Tongue (tissue), 2 donors: ENCODE results near the gene TMEM54. TPM values are rescaled to one million over a fixed set of nuclear protein-coding genes. Genes with fewer than 3 reads are reported as not detected.

Source experiments
- DNase-seq: peaks from one replicate; pipeline ENCODE4 v3.0.0-alpha.2; 2015
- total RNA-seq: library from RNA; depleted of rRNA; stranded (reverse); fragments of >200 nt; gene quantifications from one replicate; pipeline ENCODE4 v1.2.3, GENCODE V29; 2014

TMEM54 gene
- total RNA-seq, 1 donor from 2014 or later = 14.9 TPM

DNA sequence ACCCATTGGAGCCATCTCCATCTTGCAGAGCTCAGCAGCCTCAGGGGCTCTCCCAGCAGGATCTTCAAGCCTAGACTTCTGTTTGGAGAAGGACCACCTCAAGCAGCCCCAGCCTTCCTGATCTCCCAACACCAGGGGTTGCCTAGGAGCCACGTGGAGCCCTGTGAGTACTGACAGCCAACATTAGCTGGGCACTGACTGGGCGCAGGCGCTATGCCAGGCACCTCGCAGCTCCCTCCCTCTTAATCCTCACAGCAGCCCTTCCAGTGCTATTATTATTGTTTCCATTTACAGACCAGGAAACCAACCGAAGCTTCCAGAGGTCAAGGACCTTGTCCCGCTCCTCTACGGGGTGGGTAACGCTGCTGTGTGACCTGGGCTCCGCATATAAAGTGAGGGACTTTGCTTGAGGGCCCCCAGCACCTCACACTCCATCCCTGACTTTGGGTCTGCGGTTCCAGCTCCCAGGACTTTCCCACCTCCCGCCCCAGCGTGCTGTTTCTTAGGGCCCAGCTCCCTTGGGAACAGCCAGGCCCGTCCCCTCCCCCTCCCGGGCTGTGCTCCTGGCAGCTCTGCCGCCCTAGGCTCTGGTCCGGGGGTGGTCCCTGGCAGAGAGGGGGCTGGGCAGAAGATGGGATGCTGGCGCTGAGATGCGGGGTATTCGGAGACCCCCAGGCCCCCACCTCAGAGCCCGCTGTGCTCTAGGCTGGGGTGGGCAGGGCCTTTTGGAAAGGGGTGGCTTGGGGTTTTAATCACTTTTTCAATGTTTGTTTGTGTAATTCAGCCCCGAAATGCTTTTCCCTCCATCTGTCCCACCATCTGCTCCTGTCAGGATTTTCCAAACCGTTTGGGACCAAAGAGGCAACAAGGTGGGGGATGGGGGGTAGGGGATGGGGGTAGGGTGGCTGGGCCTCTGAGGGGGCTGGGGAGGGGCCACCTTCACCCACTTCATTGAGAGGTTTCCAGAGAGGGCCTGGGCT lies 19.0 kb downstream of the TMEM54 start:
- peak; percentile 19 for DNase-seq

DNA sequence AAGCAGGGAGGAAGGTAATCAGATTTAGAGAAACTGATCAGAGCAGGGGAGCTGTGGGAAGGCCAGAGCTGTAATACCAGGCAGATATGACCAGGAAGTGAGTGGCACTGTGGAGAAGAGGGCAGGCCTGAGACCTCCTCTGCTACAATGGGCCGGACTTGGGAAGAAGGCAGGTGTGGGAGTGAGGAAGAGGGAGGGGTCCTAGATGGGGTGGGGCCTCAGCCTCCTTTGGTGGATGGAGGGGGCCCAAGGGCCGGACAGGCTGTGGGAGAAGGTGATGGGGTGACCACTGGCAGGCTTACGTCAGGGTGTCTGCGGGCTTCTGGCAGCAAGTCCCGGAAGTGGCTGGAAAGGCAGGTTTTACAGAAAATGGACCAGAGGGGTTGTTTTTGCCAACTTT lies 19.9 kb downstream of the TMEM54 start:
- DNase-seq = no peak

DNA sequence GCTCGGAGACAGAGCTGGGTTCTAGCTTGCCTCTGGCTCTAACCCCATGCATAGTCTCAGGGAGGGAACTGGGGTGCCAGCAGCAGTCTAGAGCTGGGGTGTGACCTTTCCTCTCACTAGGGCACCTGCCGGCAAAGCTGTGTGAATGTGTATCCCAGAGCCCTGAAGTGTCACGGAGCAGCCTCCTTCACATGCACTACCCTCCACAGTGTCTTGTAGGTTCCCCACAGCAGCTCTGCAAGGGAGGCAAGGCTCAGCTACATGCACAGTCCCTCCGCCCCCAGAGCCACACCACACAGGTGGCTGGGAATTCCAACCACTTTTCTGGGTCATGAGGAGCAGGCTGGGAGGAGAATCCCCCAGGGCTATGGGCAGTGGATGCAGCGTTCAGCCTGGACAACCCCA lies 22.6 kb downstream of the TMEM54 start:
- DNase-seq = no peak

DNA sequence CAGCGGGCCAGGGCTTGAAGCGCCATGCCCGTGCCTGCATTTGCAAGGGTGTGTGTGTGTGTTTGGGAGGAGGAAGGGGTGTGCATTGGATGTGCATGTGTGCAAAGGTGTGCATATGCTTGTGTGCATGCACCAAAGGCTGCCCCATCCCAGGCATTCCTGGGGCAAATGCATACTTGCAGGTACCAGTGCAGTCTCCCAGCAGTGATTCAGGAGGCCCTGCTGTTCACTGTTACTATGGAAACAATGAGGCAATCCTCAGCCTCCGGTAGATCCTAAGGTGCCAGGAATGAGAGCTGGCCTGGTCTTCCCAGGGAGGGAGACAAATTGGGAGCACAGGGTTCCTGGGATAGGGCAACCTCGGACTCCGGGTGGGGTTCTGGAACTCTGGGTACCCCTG lies 23.0 kb downstream of the TMEM54 start:
- no peak for DNase-seq

DNA sequence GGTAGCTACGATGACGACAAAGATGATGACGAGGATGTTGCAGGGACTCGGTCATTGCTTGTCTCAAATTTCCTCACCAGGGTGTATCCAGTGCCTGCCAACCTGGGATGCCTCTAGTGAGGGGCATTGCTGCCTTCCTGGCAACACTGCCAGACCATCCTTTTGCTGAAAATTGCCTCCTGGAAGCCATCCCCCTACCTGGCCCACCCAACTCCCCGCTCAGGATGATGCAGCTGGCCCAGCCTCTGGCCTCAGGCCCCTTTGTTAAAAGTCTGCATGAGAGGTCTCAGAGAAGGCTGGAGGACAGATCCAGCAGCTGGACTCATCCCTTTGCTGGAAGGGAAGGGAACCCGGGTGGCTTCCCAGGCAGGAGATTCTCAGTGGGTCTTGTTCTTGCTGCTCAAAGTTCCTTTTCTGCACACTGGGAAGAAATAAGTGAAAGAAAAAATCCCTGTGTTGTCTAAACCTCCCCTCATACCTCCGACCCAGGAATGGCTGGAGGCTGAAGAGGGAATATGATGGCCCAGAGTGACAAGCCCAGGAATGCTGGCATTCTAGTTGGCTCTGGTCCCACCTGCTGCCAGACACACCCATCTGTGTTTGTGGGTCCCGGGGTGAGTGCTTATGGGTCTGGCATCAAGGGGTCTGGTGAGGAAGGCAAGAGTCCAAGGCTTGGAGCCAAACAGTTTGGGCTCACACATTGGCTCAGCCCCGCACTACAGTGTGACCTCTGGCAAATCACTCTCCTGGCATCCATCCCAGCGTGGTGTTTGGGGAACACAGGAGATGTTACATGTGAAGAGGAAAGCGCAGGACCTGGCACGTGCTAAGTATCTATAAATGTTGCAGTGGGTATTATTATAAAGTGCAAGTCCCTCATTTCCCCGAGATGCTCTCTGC lies 23.7 kb downstream of the TMEM54 start:
- peak; percentile 47 for DNase-seq

DNA sequence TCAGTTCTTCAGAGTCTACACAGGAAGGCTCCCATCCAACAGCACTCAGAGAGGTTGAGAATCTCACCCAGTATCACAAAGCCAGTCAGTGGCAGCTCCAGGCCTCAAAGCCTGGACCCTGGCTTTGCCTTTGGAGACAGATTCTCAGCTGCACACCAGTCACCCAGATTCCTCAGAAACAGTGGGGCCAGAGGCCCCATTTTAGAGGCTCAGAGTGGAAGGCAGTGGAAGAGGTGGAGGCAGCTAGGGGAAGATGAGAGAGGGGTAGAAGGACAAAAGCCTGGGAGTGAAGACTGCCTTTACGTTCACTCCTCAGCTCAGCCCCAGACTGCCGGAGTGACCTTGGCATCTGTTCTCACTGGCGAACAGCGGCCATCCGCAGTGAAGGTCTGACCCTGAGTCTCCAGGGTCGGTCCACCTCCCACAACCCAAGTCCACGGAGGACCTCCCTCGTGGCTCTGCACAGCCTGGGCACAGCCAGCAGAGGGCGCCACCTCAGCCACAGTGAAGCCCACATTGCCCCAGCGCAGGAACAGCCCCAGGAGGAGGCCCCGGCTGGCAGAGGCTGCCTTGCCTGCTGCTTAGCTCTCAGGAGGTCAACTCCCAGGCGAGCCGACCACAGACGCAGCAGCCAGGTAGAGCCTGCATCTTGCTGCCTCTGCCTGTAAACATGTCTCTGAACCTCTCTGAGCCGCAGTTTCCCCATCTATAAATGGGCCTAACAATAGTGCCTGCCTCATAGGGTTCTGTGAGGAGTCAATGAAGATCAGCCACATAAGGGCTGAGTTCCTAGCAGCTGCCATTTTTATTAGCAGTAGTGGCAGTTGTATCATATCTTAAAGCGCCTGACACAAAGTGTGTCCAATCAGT lies 24.6 kb downstream of the TMEM54 start:
- DNase-seq = peak; percentile 42

DNA sequence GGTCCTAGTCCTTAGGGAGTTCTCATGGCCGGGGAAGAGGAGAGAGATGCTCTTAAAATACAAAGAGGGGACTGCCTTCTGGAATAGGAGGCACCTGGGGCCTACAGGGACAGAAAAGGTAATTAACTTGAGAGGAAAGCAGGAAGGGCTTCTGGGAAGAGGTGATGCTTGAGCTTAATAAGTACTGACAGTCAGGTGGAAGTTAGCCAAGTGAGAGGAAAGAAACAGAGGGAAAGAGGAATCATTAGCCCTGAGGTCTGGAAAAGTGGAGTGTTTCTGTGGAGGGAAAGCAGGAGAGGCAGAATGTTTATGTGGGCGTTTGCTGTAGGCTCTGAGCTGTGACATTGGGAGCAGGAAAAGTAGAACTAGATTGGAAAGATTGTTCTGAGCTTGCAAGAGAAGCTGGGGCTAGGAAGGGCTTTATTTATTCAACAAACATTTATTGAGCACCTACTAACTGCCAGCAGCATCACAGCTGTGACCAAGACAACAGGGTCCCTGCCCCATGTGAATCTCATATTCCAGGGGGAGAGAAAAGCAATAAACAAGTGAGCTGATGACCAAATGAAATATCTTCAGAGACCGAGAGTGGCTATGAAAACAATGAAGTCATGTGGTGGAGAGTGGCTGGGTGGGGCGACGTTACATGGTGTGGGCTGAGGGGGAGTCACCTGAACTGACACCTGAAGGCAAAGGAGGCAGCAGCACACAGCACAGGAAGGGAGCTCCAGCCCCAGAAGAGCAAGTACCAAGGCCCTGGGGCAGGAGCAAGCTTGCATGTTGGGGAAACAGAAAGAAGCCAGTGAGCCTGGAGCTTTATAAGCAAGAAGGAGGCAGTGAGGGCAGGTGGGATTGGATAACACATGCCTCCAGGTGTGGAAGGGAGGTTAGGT lies 26.1 kb downstream of the TMEM54 start:
- no peak for DNase-seq

DNA sequence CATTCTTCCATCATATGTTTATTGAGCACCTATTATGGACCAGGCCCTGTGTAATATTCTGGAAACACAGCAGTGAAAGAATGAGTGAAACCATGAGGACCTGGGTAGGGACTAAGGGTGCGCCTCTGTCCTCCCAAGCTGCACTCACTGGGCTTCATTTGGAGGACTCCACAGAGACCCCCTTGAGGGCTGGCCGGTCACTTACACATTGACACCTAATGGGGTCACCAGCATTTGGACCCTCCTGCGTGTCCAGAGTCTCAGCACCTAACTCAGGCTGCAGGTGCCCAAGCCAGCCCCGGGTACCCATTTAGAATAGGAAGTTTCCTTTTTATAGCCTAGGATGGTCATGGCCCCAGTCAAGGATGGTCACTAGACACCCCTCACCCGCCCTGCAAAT lies 27.7 kb downstream of the TMEM54 start:
- DNase-seq = no peak

DNA sequence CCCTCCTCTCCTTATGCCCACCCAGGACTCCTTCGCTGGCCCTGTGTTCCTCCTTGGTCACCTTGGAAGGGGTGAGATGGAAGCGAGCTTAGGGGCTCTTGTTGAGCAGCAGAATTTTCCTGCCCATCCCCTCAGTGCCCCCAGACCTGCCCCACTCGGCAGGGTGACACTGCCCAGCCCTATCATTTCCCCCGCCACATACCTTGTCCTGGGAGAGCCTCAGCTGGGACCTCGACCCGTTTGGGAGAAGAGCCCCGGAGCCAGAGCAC lies 29.1 kb downstream of the TMEM54 start:
- DNase-seq = no peak

DNA sequence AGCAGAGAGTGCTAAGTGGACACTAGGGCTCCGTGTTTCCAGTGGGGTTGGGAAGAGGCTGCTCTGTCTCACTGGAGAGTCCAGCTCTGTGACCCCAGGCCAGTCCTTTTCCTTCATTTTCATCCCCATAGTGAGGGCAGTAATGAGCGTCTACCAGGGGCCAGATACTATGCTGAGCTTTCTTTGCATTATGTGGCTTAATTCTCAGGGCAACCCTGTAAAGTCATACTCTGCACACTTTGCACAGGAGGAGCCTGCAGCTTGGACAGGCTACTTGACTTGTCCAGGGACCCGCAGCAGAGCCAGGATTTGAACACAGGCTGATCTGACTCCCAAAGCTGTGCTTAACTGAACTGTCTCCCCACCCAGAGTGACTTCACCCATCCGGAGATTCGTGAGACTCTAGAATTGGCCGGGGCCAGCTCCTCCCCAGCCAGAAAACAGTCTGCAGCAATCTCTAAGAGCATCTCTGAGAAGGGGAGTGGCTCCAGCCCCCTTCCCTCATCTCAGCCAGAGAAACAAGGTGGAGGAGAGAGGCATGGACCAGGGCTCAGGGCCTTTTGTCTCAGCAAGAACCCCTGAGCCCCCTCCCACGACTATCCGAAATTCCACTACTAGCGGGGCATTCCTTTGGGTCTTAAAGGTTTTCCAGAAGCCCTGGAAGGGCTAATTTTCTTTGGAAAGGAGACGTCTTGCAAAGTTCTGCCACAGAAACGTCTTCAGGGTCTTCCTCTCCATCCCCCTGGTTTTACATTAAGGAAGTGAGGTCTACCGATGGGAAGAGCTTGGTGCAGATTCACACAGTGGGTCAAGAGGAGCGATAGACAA lies 29.6 kb downstream of the TMEM54 start:
- peak; percentile 78 for DNase-seq

DNA sequence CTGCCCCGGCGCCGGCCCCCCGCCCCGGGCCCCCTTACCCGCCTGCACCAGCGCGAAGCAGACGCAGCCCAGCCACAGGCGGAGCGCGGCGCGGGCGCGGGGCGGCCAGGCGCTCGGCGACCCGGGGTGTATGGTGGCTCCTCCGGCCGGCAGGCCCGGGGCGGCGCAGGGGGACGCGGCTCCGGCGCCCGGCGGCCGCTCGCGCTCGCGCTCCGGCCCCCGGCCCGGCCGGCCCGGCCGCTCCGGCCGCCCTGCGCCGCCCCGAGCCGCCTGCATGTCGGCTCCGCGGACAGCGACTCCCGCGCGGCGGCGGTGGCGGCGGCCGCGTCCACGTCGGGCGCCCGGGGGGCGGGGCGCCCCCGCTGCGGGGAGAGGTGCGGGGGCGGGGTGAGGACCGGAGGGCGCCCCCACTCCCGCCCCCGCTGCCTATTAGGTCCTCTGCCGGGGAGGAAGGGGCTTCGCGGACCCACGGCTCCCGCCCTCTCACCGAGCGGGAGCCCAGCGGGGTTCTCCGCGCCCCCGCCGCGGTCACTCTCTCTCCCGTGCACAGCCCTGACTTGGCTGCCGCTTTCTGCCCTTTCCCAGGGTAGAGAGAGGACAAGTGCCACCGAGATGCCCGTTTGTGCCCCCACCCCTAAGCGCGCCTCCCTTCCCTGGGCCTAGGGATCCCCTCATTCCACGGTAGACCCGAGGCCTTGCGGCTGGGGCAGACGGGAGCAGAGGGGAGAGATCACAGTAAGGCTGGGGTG lies 30.4 kb downstream of the TMEM54 start, which contains the start of gene FNDC5:
FNDC5 (minus strand) TSS at position 298 of the 749 bp plus-strand sequence.
- peak; percentile 69 for DNase-seq

DNA sequence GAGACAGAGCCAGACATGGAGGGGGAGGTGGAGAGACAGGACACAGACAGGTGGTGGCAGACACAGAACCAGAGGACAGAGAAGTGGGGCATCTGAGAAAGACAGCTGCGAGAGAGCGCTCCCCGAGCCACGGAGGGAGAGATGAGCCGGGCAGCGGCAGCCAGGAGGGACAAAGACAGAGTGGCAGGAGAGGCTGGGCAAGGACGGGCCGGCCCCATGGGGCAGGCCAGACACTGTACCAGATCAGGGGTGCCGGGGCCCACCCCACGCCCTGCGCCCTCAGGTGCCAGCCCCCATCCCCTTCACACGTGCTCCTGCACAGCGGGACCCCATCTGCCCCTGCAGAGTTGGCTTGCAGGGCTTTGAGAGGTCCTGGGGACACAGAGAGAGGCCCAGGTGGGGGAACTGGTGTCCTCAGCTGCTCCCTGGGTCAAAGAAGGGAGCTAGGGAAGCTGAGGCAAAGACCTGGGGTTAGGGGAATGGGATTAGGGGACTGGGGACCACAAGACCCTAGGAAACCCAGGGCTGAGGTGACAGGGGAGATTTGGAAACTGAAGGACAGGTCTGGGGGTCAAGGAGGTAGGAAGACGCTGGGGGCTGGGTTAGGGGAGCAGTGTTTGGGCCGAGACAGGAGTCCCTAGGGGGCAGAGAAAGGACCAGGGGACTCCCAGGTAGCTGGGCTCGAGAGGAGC lies 31.1 kb downstream of the TMEM54 start:
- peak; percentile 76 for DNase-seq

DNA sequence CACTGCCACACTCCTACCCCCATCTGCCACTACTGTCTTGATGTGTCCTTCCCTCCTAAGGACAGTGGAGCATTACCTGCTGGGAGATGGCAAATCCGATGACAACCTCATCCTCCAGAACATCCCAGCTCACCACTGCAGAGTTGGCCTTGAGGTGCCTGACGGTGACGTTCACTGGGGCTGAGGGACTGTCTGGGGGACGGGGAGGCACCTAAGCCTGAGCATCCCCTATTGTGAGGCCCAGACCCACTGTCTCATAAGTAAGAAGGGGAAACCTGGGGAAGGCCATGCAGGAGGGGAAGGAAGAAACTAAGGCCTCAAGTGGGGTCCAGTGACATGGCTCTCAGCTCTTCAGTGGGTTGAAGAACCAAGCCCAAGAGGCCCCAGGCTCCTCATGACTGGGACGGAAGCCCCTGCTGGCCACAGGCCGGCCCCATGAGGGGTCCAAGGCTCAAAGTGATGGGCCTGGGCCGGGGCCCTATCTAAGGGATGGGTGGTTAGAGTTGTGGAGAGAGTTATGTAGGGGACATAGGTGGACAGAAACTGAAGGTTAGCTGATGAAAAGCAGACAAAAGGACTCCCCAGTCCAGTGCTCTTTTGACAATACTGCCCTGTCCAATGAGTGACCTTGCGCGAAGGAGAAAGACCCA lies 32.3 kb downstream of the TMEM54 start:
- no peak for DNase-seq

DNA sequence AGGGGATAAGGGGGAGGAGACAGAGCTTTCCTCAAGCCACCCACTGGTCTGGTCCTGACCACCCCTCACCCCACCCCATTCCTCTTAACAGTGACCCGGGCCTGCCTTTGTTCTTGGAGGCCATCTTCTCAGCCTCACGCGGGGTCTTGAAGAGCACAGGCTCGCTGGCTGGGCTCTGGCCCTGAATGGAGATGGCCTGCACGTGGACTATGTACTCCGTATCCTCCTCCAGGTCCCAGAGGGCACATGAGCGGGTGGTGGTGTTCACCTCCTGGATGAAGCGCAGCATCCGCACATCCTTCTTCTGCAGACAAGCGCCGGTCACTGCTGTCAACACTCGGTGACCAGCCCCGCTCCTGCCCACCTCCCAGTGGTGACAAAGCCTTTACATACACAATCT lies 33.1 kb downstream of the TMEM54 start:
- no peak for DNase-seq

DNA sequence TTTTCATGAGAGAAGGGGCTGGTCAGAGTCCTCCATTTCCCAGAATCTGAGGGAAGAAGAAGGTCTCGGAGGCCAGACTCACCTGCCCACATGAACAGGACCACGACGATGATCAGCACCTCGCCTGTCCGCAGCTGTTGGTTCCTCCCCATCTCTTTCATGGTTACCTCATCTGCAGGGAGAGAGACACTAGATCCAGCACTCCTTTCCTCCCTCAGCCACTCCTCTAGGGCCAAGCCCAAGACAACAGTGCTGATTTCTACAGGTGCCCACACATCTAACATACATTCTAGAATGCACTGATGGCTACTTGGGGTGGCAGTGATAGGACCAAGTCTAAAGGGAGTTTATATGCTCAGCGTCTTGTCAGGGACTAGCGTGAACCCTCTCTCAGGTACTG lies 33.5 kb downstream of the TMEM54 start:
- no peak for DNase-seq

DNA sequence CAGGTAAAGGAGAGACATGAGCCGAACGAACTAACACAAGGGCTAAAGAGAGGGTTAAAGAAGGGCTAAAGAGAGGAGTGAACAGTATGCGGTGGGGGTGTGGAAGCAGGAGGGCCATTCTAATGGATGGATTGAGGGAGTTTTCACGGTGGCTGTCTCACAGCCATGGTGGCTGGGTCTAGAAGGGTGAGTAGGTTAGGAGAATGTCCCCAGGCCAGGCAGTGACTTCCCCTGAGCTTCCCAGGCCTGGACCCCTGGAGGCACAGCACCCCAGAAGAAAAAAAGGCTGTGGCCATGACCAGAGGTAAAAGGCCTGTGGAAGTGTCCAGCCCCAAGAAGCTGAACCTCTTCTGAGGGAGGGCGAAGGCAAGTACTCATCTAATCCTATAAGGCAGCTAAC lies 34.0 kb downstream of the TMEM54 start:
- no peak for DNase-seq

DNA sequence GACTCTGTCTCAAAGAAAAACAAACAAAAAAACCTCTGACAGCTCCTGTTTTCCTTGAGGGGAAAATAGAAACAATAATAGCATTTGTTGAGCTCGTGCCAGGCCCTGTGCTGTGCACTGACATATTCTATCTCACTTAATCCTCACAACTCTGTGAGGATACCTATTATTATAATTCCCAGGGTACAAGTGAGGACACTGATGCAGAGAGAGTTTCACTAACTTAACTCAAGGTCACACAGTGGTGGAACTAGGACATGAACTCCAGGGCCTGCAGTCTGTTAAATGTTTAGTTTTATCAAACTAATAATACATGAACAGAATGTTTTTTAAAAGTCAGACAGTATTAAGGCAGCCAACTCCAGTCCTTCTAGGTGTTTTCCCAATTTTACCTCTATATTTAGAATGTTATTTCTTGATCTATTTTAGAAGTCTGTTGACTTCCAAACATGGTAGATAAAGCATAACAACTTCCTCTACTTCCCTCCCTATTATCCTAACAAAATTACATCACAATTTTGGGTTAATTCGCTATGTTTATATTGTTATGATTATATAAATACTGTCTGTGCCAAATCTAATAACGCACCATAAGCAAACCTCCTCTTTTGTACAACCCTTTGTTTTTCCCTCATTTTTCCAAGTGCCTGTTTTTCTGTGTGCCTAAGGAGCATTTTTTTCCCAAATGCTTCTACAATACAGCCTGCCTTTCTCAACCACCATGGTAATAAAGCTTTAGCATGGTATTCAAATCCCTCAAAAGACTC lies 35.4 kb downstream of the TMEM54 start:
- no peak for DNase-seq
